Naive thymus-derived CD4-positive, alpha-beta T cell (primary cell): ENCODE measurements around the gene AQP9. TPM values are rescaled to one million over a fixed set of nuclear protein-coding genes. Genes with fewer than 3 reads are reported as not detected.
"Not testable (repeated sequence)": the region's sequence is repeated elsewhere in the genome, so short reads cannot be mapped to it uniquely, and the experiment has no call there.

ENCODE experiments used
- ATAC-seq: fragments of 150-1000 bp; cut with Tn5 transposase; 2 replicates; pipeline ENCODE4 v1.10.0; 2021; ENCODE audit warnings: mild to moderate bottlenecking, moderate library complexity
- CTCF ChIA-PET: fragments of 350-600 bp; sonication (Branson Sonifier 250); formaldehyde crosslinking; loops from one replicate; lab custom pipeline; 2021; ENCODE audit warnings: antibody characterized with exemption; lab: Charles Lee
- POLR2A ChIA-PET: fragments of 350-600 bp; sonication (Branson Sonifier 250); formaldehyde crosslinking; loops from one replicate; lab custom pipeline; 2021; ENCODE audit warnings: antibody characterized with exemption, inconsistent platforms; lab: Charles Lee
- DNase-seq, 9 donors: peaks; one replicate each; pipeline versions ENCODE4 v3.0.0 to v3.0.0-alpha.2; 2020 to 2022; ENCODE audit warnings: mixed read lengths in 1 of 9
- H3K27ac ChIP-seq: one replicate; pipeline ENCODE4 v1.7.0; 2013; ENCODE audit warnings: mild to moderate bottlenecking, low read depth, low read length, moderate library complexity
- H3K27me3 ChIP-seq, 2 donors: one replicate each; pipeline ENCODE4 v1.7.0; 2013; ENCODE audit warnings: low read length in 2 of 2, mild to moderate bottlenecking in 2 of 2, moderate library complexity in 2 of 2; ENCODE audit not compliant: control insufficient read depth in 2 of 2, insufficient read depth in 2 of 2
- H3K36me3 ChIP-seq, 3 experiments: 1 replicate in 2 of 3; 2 replicates in 1 of 3; pipeline ENCODE4 v1.7.0; 2013; ENCODE audit warnings: low read length in 3 of 3, mild to moderate bottlenecking in 3 of 3, moderate library complexity in 1 of 3; ENCODE audit not compliant: insufficient read depth in 3 of 3, control insufficient read depth in 2 of 3
- H3K4me1 ChIP-seq, 2 donors: one replicate each; pipeline ENCODE4 v1.7.0; 2013; ENCODE audit warnings: low read length in 2 of 2, mild to moderate bottlenecking in 2 of 2, moderate library complexity in 1 of 2; ENCODE audit not compliant: control insufficient read depth in 2 of 2, insufficient read depth in 2 of 2
- H3K4me3 ChIP-seq: 2 replicates; pipeline ENCODE4 v1.7.0; 2013; ENCODE audit warnings: mild to moderate bottlenecking, low read length
- H3K9me3 ChIP-seq, 3 experiments: 1 replicate in 2 of 3; 2 replicates in 1 of 3; pipeline ENCODE4 v1.7.0; 2013; ENCODE audit warnings: low read length in 3 of 3; ENCODE audit not compliant: control insufficient read depth in 2 of 3
- H3K27ac Mint-ChIP-seq, 9 donors: one replicate each; pipeline ENCODE4 v1.8.0; 2020 to 2022; ENCODE audit warnings: mixed read lengths in 9 of 9, mild to moderate bottlenecking in 8 of 9, moderate library complexity in 5 of 9, inconsistent platforms in 2 of 9
- H3K27me3 Mint-ChIP-seq, 5 donors: one replicate each; pipeline ENCODE4 v1.8.0; 2021 to 2022; ENCODE audit warnings: mixed read lengths in 5 of 5, mild to moderate bottlenecking in 1 of 5
- H3K36me3 Mint-ChIP-seq, 5 donors: one replicate each; pipeline ENCODE4 v1.8.0; 2020 to 2022; ENCODE audit warnings: mixed read lengths in 5 of 5, mild to moderate bottlenecking in 3 of 5, inconsistent platforms in 1 of 5
- H3K4me1 Mint-ChIP-seq, 7 donors: one replicate each; pipeline ENCODE4 v1.8.0; 2020 to 2022; ENCODE audit warnings: mixed read lengths in 7 of 7, mild to moderate bottlenecking in 3 of 7, inconsistent platforms in 1 of 7
- H3K4me3 Mint-ChIP-seq, 10 donors: one replicate each; pipeline ENCODE4 v1.8.0; 2020 to 2022; ENCODE audit warnings: mild to moderate bottlenecking in 10 of 10, mixed read lengths in 10 of 10, moderate library complexity in 6 of 10, inconsistent platforms in 2 of 10
- H3K9me3 Mint-ChIP-seq, 11 donors: one replicate each; pipeline ENCODE4 v1.8.0; 2020 to 2022; ENCODE audit warnings: mixed read lengths in 11 of 11, mild to moderate bottlenecking in 4 of 11, inconsistent platforms in 1 of 11, moderate library complexity in 1 of 11
- intact Hi-C, 2 donors: fragments of 100-400 bp; cut with micrococcal nuclease; formaldehyde crosslinking; loops; one replicate each; pipeline ENCODE4 v1.15.1; 2023
- polyA plus RNA-seq, 2 donors: library from polyadenylated mRNA; unstranded; fragments of 300-500 nt; fragmentation: Illumina TruSeq; gene quantifications; one replicate each; pipeline ENCODE4 v1.2.3, GENCODE V29; 2021
- total RNA-seq, 6 experiments: library from RNA in 5 of 6; stranded (reverse) in 5 of 6; gene quantifications; 1 replicate in 5 of 6; 2 replicates in 1 of 6; pipeline ENCODE4 v1.2.3 and lab custom pipeline; 2021 to 2026

AQP9 gene
- total and polyA plus RNA-seq, 7 experiments from 2014 or later = 0.15 to 29.6 (median 8.8) TPM; not detected in 4

- DNase-seq = peak in 3 of 9 donors; percentile 4 to 39 (median 9)
- Histone ChIP-seq H3K27ac (no peak overlapping the region), H3K36me3 (no peaks in the 10 kb centered on the region), H3K4me3 (no peak overlapping the region), H3K4me1 (peaks cover 0 to 4% of the 10 kb centered on the region in 2 donors), H3K27me3 (no peaks in the 10 kb centered on the region), H3K9me3 (no peaks in the 10 kb centered on the region)
- Mint-ChIP-seq H3K4me1 (peaks cover 0 to 12% (median 10%) of the 10 kb centered on the region in 7 donors), H3K4me3 (no peak overlapping the region), H3K27me3 (peaks cover 10 to 37% (median 24%) of the 10 kb centered on the region in 5 donors), H3K9me3 (no peaks in the 10 kb centered on the region), H3K36me3 (no peaks in the 10 kb centered on the region), H3K27ac (no peak overlapping the region)
- intact Hi-C loops = loop anchor here (1.0 to 10.0 kb wide), 5 partner anchors 108 to 620 kb away; no protein-coding TSS in a partner anchor
- ChIA-PET CTCF (no interaction called here), POLR2A (no interaction called here)
- ATAC-seq = peak; percentile 66
These were observed 44.4 kb downstream of the AQP9 start for GRCh38 chr15:58182460-58183163.

- Histone ChIP-seq H3K4me1 (peaks cover 0 to 4% of the 10 kb centered on the region in 2 donors), H3K27ac (no peak overlapping the region), H3K36me3 (no peaks in the 10 kb centered on the region), H3K9me3 (no peaks in the 10 kb centered on the region), H3K27me3 (no peaks in the 10 kb centered on the region), H3K4me3 (no peak overlapping the region)
- Mint-ChIP-seq H3K4me1 (peaks cover 0 to 12% (median 10%) of the 10 kb centered on the region in 7 donors), H3K9me3 (no peaks in the 10 kb centered on the region), H3K4me3 (no peak overlapping the region), H3K36me3 (peaks cover 0 to 3% (median 0%) of the 10 kb centered on the region in 5 donors), H3K27ac (peak overlapping the region in 1 of 9 donors; percentile 7), H3K27me3 (peaks cover 30 to 53% (median 35%) of the 10 kb centered on the region in 5 donors)
- intact Hi-C loops = loop anchor here (10.0 kb wide), 2 partner anchors 111 to 621 kb away; no protein-coding TSS in a partner anchor
- ChIA-PET POLR2A (no interaction called here), CTCF (no interaction called here)
- DNase-seq (peak in 4 of 9 donors; percentile 2 to 24 (median 3)), ATAC-seq (peak; percentile 44)
These were observed 47.3 kb downstream of the AQP9 start for GRCh38 chr15:58185439-58185838.

GRCh38 chr15:58189148-58189811 is 51.1 kb downstream of the AQP9 start:
- intact Hi-C loops = loop anchor here (10.0 kb wide), 2 partner anchors 114 to 624 kb away; no protein-coding TSS in a partner anchor
- Histone ChIP-seq H3K27ac (no peak overlapping the region), H3K4me1 (peaks cover 0 to 4% of the 10 kb centered on the region in 2 donors), H3K9me3 (no peaks in the 10 kb centered on the region), H3K36me3 (no peaks in the 10 kb centered on the region), H3K4me3 (no peak overlapping the region), H3K27me3 (no peaks in the 10 kb centered on the region)
- Mint-ChIP-seq H3K4me1 (peaks cover 0 to 12% (median 10%) of the 10 kb centered on the region in 7 donors), H3K9me3 (peaks cover 0 to under 1% (median 0%) of the 10 kb centered on the region in 11 donors), H3K27me3 (peaks cover 25 to 52% (median 33%) of the 10 kb centered on the region in 5 donors), H3K4me3 (no peak overlapping the region), H3K27ac (no peak overlapping the region), H3K36me3 (peaks cover 0 to 4% (median 0%) of the 10 kb centered on the region in 5 donors)
- POLR2A ChIA-PET = no interaction called here
- ATAC-seq (no peak), DNase-seq (no peak)
- CTCF ChIA-PET = no interaction called here

GRCh38 chr15:58190419-58190818 is 52.2 kb downstream of the AQP9 start:
- Mint-ChIP-seq H3K36me3 (peaks cover 0 to 9% (median 0%) of the 10 kb centered on the region in 5 donors), H3K9me3 (peaks cover 0 to 6% (median 2%) of the 10 kb centered on the region in 11 donors), H3K4me3 (no peak overlapping the region), H3K27ac (no peak overlapping the region), H3K27me3 (peaks cover 32 to 60% (median 40%) of the 10 kb centered on the region in 5 donors), H3K4me1 (peaks cover 0 to 5% (median 4%) of the 10 kb centered on the region in 7 donors)
- H3K9me3 ChIP-seq = no peaks in the 10 kb centered on the region
- no peak overlapping the region for H3K4me3 ChIP-seq
- H3K4me1 ChIP-seq = no peaks in the 10 kb centered on the region
- no peaks in the 10 kb centered on the region for H3K36me3 ChIP-seq
- no peaks in the 10 kb centered on the region for H3K27me3 ChIP-seq
- CTCF ChIA-PET = no interaction called here
- no peak for DNase-seq
- no peak overlapping the region for H3K27ac ChIP-seq
- intact Hi-C loops = no loop called here
- POLR2A ChIA-PET = no interaction called here
- ATAC-seq = no peak

GRCh38 chr15:58193636-58194035 is 55.5 kb downstream of the AQP9 start:
- intact Hi-C loops, H3K27me3 ChIP-seq, H3K4me1 Mint-ChIP-seq, H3K27ac ChIP-seq, H3K27ac Mint-ChIP-seq, ATAC-seq, H3K4me3 ChIP-seq, H3K9me3 Mint-ChIP-seq, H3K4me1 ChIP-seq, DNase-seq, H3K36me3 ChIP-seq, H3K9me3 ChIP-seq, POLR2A ChIA-PET, CTCF ChIA-PET, H3K4me3 Mint-ChIP-seq: not testable (repeated sequence)
- H3K27me3 Mint-ChIP-seq = peaks cover 41 to 60% (median 54%) of the 10 kb centered on the region in 5 donors
- peaks cover 0 to 14% (median 0%) of the 10 kb centered on the region in 5 donors for H3K36me3 Mint-ChIP-seq

GRCh38 chr15:58200739-58201138 is 62.6 kb downstream of the AQP9 start:
- H3K27ac ChIP-seq = no peak overlapping the region
- Mint-ChIP-seq H3K27ac (no peak overlapping the region), H3K36me3 (peaks cover 0 to 5% (median 0%) of the 10 kb centered on the region in 5 donors), H3K9me3 (peaks cover 0 to 6% (median 2%) of the 10 kb centered on the region in 11 donors), H3K4me1 (no peaks in the 10 kb centered on the region), H3K27me3 (peaks cover 17 to 48% (median 25%) of the 10 kb centered on the region in 5 donors), H3K4me3 (no peak overlapping the region)
- ATAC-seq = no peak
- no peak overlapping the region for H3K4me3 ChIP-seq
- ChIA-PET CTCF (no interaction called here), POLR2A (no interaction called here)
- no peaks in the 10 kb centered on the region for H3K9me3 ChIP-seq
- H3K4me1 ChIP-seq = no peaks in the 10 kb centered on the region
- intact Hi-C loops = no loop called here
- no peak for DNase-seq
- H3K27me3 ChIP-seq = no peaks in the 10 kb centered on the region
- H3K36me3 ChIP-seq = no peaks in the 10 kb centered on the region
